Smooth muscle cell (in vitro differentiated cells): ENCODE results near the gene MXD4. TPM values are rescaled to one million over a fixed set of nuclear protein-coding genes. Genes with fewer than 3 reads are reported as not detected.

ENCODE experiments used
- DNase-seq: peaks from one replicate; lab custom pipeline; 2025; ENCODE audit not compliant: unreplicated experiment; lab: John Stamatoyannopoulos, UW
- H2AFZ ChIP-seq: fragments of 200-600 bp; sonication (generic); 2 replicates; pipeline ENCODE4 v1.6.0; 2016; ENCODE audit warnings: antibody characterized with exemption, low read depth, mild to moderate bottlenecking
- H3F3A ChIP-seq: fragments of 200-600 bp; sonication (generic); 2 replicates; pipeline ENCODE4 v1.6.0; 2017; ENCODE audit warnings: antibody characterized with exemption, low read depth
- H3K27ac ChIP-seq: fragments of 200-600 bp; sonication (generic); 2 replicates; pipeline ENCODE4 v1.5.1; 2016; ENCODE audit warnings: low read depth, mild to moderate bottlenecking
- H3K27me3 ChIP-seq: fragments of 200-600 bp; sonication (generic); 2 replicates; pipeline ENCODE4 v1.6.1; 2016; ENCODE audit warnings: low read depth, mild to moderate bottlenecking
- H3K36me3 ChIP-seq: fragments of 200-600 bp; sonication (generic); 2 replicates; pipeline ENCODE4 v1.5.1; 2016; ENCODE audit warnings: low read depth
- H3K4me1 ChIP-seq: fragments of 200-600 bp; sonication (generic); 2 replicates; pipeline ENCODE4 v1.5.1; 2016; ENCODE audit warnings: low read depth
- H3K4me2 ChIP-seq: fragments of 200-600 bp; sonication (generic); 2 replicates; pipeline ENCODE4 v1.6.0; 2016; ENCODE audit warnings: mild to moderate bottlenecking
- H3K4me3 ChIP-seq: fragments of 200-600 bp; sonication (generic); 2 replicates; pipeline ENCODE4 v1.5.1; 2016; ENCODE audit warnings: mild to moderate bottlenecking
- H3K79me2 ChIP-seq: fragments of 200-600 bp; sonication (generic); 2 replicates; pipeline ENCODE4 v1.6.0; 2016; ENCODE audit warnings: low read depth, mild to moderate bottlenecking
- H3K9ac ChIP-seq: fragments of 200-600 bp; sonication (generic); 2 replicates; pipeline ENCODE4 v1.6.0; 2016; ENCODE audit warnings: low read depth
- H3K9me3 ChIP-seq: fragments of 200-600 bp; sonication (generic); replicated peaks from 2 replicates; pipeline ENCODE4 v1.5.1; 2016; ENCODE audit warnings: low read depth
- H4K20me1 ChIP-seq: fragments of 200-600 bp; sonication (generic); 2 replicates; pipeline ENCODE4 v1.6.0; 2016; ENCODE audit warnings: low read depth
- CTCF ChIP-seq: fragments of 200-600 bp; sonication (generic); IDR thresholded peaks from 2 replicates; pipeline ENCODE4 v1.5.1; 2017; ENCODE audit warnings: borderline replicate concordance, mild to moderate bottlenecking, antibody characterized with exemption; ENCODE audit not compliant: insufficient read depth, poor library complexity, severe bottlenecking
- WGBS: methylation state at CpG from one replicate; pipeline ENCODE4 v1.1.7; 2016; ENCODE audit warnings: low lambda C conversion rate; 5-methylcytosine and 5-hydroxymethylcytosine counted together
- polyA plus RNA-seq: library from polyadenylated mRNA; unstranded; fragments of >200 nt; fragmentation: Nextera tagmentation; extraction: Ambion mirVana; gene quantifications from 2 replicates; pipeline ENCODE4 v1.2.1, GENCODE V29; 2016
- total RNA-seq: library from RNA; depleted of rRNA; stranded (reverse); fragments of >200 nt; gene quantifications from 2 replicates; pipeline ENCODE4 v1.2.3, GENCODE V29; 2014

MXD4 gene
- total and polyA plus RNA-seq, 2 experiments from 2014 or later: 26.8 to 81.8 TPM

DNA sequence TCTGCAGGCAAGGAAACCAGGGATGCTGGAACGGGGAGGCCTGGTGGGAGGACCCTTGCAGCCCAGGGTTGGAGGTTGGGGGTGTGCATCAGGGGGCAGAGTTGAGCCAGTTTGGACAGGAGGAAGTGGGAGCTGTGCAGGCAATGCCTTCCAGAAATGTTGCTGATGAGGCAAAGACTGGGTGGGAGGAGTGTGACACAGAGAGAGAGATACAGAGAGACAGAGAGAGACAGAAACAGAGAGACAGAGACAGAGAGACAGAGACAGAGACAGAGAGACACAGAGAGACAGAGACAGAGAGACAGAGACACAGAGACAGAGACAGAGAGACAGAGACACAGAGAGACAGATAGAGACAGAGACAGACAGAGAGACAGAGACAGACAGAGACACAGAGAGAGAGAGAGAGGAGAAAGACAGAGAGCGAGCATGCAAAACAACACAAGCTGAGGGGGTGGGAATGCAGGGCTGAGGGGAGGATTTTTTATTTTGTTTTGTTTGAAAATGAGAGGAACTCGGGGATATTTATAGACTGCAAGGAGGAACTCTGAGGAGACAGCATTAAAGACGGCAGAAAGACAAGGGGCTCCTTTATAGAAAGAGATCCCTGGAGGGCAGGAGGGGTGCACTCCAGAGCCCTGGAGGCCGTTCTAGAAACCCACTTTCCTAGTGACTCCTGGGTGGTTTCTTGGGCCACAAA, 18.1 kb downstream of the MXD4 start:
- H3K4me2 ChIP-seq: no peak overlapping the region

DNA sequence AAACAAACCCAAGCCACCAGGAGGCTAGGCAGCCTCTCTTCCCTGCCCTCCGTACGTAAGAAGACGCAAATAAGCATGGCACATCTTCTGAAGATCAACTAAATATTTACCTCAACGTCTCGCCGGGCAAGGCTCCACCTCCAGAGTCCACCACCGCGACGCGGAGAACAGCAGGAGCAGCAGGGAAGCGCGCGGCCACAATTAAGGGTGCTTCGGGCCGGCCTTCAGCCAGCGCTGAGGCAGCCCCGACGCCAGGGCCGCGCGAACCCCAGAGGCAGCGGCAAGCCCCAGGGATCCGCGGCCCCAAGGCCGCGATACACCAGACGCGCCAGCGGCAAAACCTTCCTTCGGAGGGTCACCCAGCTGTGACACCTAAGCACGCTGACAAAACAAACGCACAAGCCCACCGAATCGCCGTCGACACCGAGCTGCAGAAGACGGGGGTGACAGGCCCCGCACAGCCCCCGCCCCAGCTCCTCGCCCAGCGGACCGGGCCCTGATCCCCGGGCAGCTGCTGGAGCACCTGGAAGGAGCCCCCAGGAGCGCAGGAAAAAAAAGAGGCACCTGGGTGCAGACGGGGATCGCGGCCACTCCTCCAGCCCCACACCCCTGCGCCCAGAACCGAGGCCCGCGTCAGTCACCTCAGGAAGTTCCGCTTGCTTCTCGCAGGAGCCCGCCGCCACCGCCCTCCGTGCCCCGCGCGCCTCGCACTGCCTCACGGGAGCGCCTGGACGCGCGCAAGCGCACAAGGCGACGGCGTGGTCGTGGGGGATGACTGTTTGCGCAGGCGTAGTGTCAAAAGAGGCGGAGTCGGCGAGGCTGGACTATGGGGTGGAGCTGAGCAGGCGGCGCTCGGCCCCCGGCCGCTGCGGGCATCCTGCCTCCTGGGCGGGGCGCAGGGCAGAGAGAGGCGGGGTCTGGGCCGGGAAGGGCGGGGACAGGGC, 20.2 kb downstream of the MXD4 start, which contains the start of the genes HAUS3 and POLN:
HAUS3 (minus strand) TSS at position 712 of the 944 bp plus-strand sequence. CDS start 1,175 bp downstream, outside the sequence.
POLN (minus strand) TSS at position 712 of the 944 bp plus-strand sequence. CDS start 12,890 bp downstream, outside the sequence.
- H3K27ac ChIP-seq: peak within 1 kb of the TSS; percentile 48
- peak within 1 kb of the TSS; percentile 96 for H3K4me2 ChIP-seq
- no peak for TF ChIP-seq CTCF
- H2AFZ ChIP-seq: peak within 1 kb of the TSS; percentile 56
- WGBS: under 1% methylated on average over 77 of the region's 88 CpGs
- peaks cover 11% of the 10 kb centered on the region for H3F3A ChIP-seq
- no peaks in the 10 kb centered on the region for H3K9me3 ChIP-seq
- peaks cover 34% of the 10 kb centered on the region for H4K20me1 ChIP-seq
- peak within 1 kb of the TSS; percentile 80 for H3K9ac ChIP-seq
- H3K4me3 ChIP-seq: peak within 1 kb of the TSS; percentile 78
- peaks cover 43% of the 10 kb centered on the region for H3K79me2 ChIP-seq
- peak; percentile 94 for DNase-seq
- H3K36me3 ChIP-seq: no peaks in the 10 kb centered on the region
- H3K4me1 ChIP-seq: peaks cover 25% of the 10 kb centered on the region
- H3K27me3 ChIP-seq: no peaks in the 10 kb centered on the region

More for the DNA sequence above, 18.1 kb downstream of the MXD4 start:
- Histone ChIP-seq H3K79me2 (peaks cover 26% of the 10 kb centered on the region), H3K4me3 (no peak overlapping the region), H4K20me1 (peaks cover 41% of the 10 kb centered on the region), H3K36me3 (no peaks in the 10 kb centered on the region), H2AFZ (no peak overlapping the region), H3K27ac (no peak overlapping the region), H3K9ac (no peak overlapping the region), H3K4me1 (peaks cover 24% of the 10 kb centered on the region), H3K9me3 (no peaks in the 10 kb centered on the region), H3K27me3 (no peaks in the 10 kb centered on the region), H3F3A (peaks cover 11% of the 10 kb centered on the region)
- DNase-seq: no peak
- WGBS: 57% methylated on average over 5 of the region's 5 CpGs
- no peak for TF ChIP-seq CTCF

GRCh38 chr4:2241003-2241402, 20.9 kb downstream of the MXD4 start:
- no peak for TF ChIP-seq CTCF
- Histone ChIP-seq H2AFZ (peak overlapping the region; percentile 56), H3K4me3 (peak overlapping the region; percentile 78), H3F3A (peaks cover 11% of the 10 kb centered on the region), H3K9me3 (no peaks in the 10 kb centered on the region), H4K20me1 (peaks cover 34% of the 10 kb centered on the region), H3K27ac (no peak overlapping the region), H3K4me1 (peaks cover 25% of the 10 kb centered on the region), H3K79me2 (peaks cover 43% of the 10 kb centered on the region), H3K4me2 (peak overlapping the region; percentile 96), H3K27me3 (no peaks in the 10 kb centered on the region), H3K9ac (peak overlapping the region; percentile 80), H3K36me3 (no peaks in the 10 kb centered on the region)
- no peak for DNase-seq
- WGBS: 18% methylated on average over 7 of the region's 7 CpGs
